SK-N-SH treated with all-trans-retinoic acid at 6 μM for 48 hours (cell line): ENCODE measurements around the gene BRCA2.

Experiments
- ATAC-seq: fragments of 200-7000 bp; cut with Tn5 transposase; 3 replicates; pipeline ENCODE4 v1.9.1; 2020; ENCODE audit warnings: mild to moderate bottlenecking, moderate library complexity
- ARNTL ChIP-seq: fragments of 450-650 bp; formaldehyde crosslinking; IDR thresholded peaks from 2 replicates; pipeline ENCODE4 v1.5.0; 2020; ENCODE audit warnings: low read depth, mild to moderate bottlenecking, moderate library complexity, borderline replicate concordance
- BACH2 ChIP-seq: fragments of 250-450 bp; sonication (Bioruptor Pico); IDR thresholded peaks from 2 replicates; pipeline ENCODE4 v1.9.0; 2021; ENCODE audit warnings: mild to moderate bottlenecking, borderline replicate concordance
- CREB5 ChIP-seq: fragments of 250-450 bp; sonication (Bioruptor Pico); IDR thresholded peaks from 2 replicates; pipeline ENCODE4 v1.5.1; 2020; ENCODE audit warnings: low read depth, mild to moderate bottlenecking, moderate library complexity
- CSDC2 ChIP-seq: fragments of 250-450 bp; sonication (Bioruptor Pico); IDR thresholded peaks from 2 replicates; pipeline ENCODE4 v1.5.0; 2020; ENCODE audit warnings: mild to moderate bottlenecking, moderate library complexity
- ESRRG ChIP-seq: fragments of 250-450 bp; sonication (Bioruptor Pico); IDR thresholded peaks from 2 replicates; pipeline ENCODE4 v1.6.1; 2021; ENCODE audit warnings: mild to moderate bottlenecking
- ISL1 ChIP-seq: fragments of 250-450 bp; sonication (Bioruptor Pico); IDR thresholded peaks from 2 replicates; pipeline ENCODE4 v2.1.2; 2022; ENCODE audit warnings: mild to moderate bottlenecking, moderate library complexity
- OSR1 ChIP-seq: fragments of 250-450 bp; sonication (Bioruptor Pico); IDR thresholded peaks from 2 replicates; pipeline ENCODE4 v1.8.0; 2022; ENCODE audit warnings: moderate library complexity, mild to moderate bottlenecking, inconsistent platforms
- POU6F1 ChIP-seq: fragments of 250-450 bp; sonication (Bioruptor Pico); IDR thresholded peaks from 2 replicates; pipeline ENCODE4 v1.8.0; 2021; ENCODE audit warnings: low read depth, mild to moderate bottlenecking, moderate library complexity, borderline replicate concordance
- RARB ChIP-seq: fragments of 250-450 bp; sonication (Bioruptor Pico); IDR thresholded peaks from 2 replicates; pipeline ENCODE4 v1.8.0; 2021; ENCODE audit warnings: mild to moderate bottlenecking, moderate library complexity
- SNAI2 ChIP-seq: fragments of 250-450 bp; sonication (Bioruptor Pico); IDR thresholded peaks from 2 replicates; pipeline ENCODE4 v1.5.0; 2020; ENCODE audit warnings: mild to moderate bottlenecking, moderate library complexity
- TCF4 ChIP-seq: fragments of 250-450 bp; sonication (Bioruptor Pico); IDR thresholded peaks from 2 replicates; pipeline ENCODE4 v1.8.0; 2021; ENCODE audit warnings: mild to moderate bottlenecking, moderate library complexity, borderline replicate concordance
- TSHZ2 ChIP-seq: fragments of 250-450 bp; sonication (Bioruptor Pico); IDR thresholded peaks from 2 replicates; pipeline ENCODE4 v1.5.0; 2020; ENCODE audit warnings: mild to moderate bottlenecking, moderate library complexity
- ZC3H10 ChIP-seq: fragments of 250-450 bp; sonication (Bioruptor Pico); IDR thresholded peaks from 2 replicates; pipeline ENCODE4 v1.5.1; 2021; ENCODE audit warnings: mild to moderate bottlenecking, moderate library complexity
- ZFP3 ChIP-seq: fragments of 250-450 bp; sonication (Bioruptor Pico); IDR thresholded peaks from 2 replicates; pipeline ENCODE4 v1.5.0; 2020; ENCODE audit warnings: mild to moderate bottlenecking, moderate library complexity
- ZNF70 ChIP-seq: fragments of 450-650 bp; formaldehyde crosslinking; IDR thresholded peaks from 2 replicates; pipeline ENCODE4 v1.5.0; 2020; ENCODE audit warnings: mild to moderate bottlenecking, moderate library complexity

Gene BRCA2

GRCh38 chr13:32446220-32446619 lies 130.9 kb downstream of the BRCA2 start (continued):
- no peak for TF ChIP-seq POU6F1 (CRISPR knock-in tag)
- TF ChIP-seq RARB (CRISPR knock-in tag), result no peak
- TF ChIP-seq SNAI2, result no peak
- no peak for TF ChIP-seq ZNF70 (CRISPR knock-in tag)
- TF ChIP-seq ARNTL, result no peak
- TF ChIP-seq ESRRG, result no peak

GRCh38 chr13:32446773-32447465 lies 131.6 kb downstream of the BRCA2 start:
- no peak for TF ChIP-seq ESRRG
- no peak for TF ChIP-seq ZFP3
- no peak for TF ChIP-seq ISL1 (CRISPR knock-in tag)
- TF ChIP-seq SNAI2, result no peak
- TF ChIP-seq POU6F1 (CRISPR knock-in tag), result no peak
- no peak for TF ChIP-seq ZC3H10 (CRISPR knock-in tag)
- TF ChIP-seq, all 23 proteins: peak for 0
- no peak for ATAC-seq

GRCh38 chr13:32447894-32448623 lies 132.8 kb downstream of the BRCA2 start:
- no peak for TF ChIP-seq ZC3H10 (CRISPR knock-in tag)
- no peak for TF ChIP-seq POU6F1 (CRISPR knock-in tag)
- TF ChIP-seq, all 23 proteins: peak for 0
- no peak for ATAC-seq

GRCh38 chr13:32448972-32449371 lies 133.7 kb downstream of the BRCA2 start:
- no peak for ATAC-seq
- TF ChIP-seq CSDC2 (CRISPR knock-in tag) (no peak), ZC3H10 (CRISPR knock-in tag) (no peak), CREB5 (CRISPR knock-in tag) (no peak), BACH2 (no peak), TCF4 (CRISPR knock-in tag) (no peak), OSR1 (CRISPR knock-in tag) (no peak), TSHZ2 (CRISPR knock-in tag) (no peak), ISL1 (CRISPR knock-in tag) (no peak)
